ENCODE measurements around the gene CDC42BPB. TPM values are rescaled to one million over a fixed set of nuclear protein-coding genes. Genes with fewer than 3 reads are reported as not detected.

CDC42BPB gene
- total and polyA plus RNA-seq, 2 of the 13 experiments (the other 11 are each of a cell fraction or from before 2014, with no cell fraction given) = 19.7 to 32.3 TPM

DNA sequence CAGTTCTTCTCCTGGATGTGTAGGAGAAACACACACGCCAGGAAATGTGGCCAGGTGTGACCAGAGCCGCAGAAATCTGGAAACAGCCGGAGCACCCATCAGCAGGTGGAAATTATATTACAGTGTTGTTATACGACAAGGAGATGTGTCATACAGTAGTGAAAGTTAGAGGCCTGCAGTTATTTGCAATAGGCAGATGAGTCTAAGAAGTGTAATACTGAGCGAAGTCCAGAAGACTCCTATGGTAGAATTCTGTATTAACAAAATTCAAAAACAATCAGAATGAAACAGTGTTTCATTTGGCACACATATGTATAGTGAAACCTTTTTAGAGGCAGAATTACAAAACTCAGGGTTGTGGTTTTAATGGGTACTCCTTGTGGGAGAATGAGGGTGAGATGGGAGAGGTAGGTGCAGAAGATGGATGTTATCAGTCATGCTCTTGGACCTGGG, 174.2 kb downstream of the CDC42BPB start:
- CTCF ChIA-PET (ENCODE audit: low intra/inter-chr PET ratio, low total read pairs) = no interaction called here
- in situ Hi-C loops (cut with HindIII; ENCODE audit: extremely low pct_ligation_motif_present, low pct_unique_long_range_greater_than_20kb) (no loop called here), intact Hi-C loops (cut with micrococcal nuclease; ENCODE audit: unreplicated experiment) (no loop called here)
- BruUV-seq (replicated peaks) = no TSS peak
- Histone ChIP-seq H3K9me3 (ENCODE audit: low read length) (no peaks in the 10 kb centered on the region), H3K36me3 (replicated peaks in 1 of 2; ENCODE audit: control insufficient read depth in 1 of 2, insufficient read depth in 2 of 2, low read length in 2 of 2) (0 out of 5 replicates have a peak, but pooled peaks cover under 1 to 7% of the 10 kb centered on the region in 2 experiments), H3K9ac (ENCODE audit: insufficient read depth, low read depth, low read length) (no peak overlapping the region), H3K4me2 (ENCODE audit: low read depth, low read length) (no peak overlapping the region), H3K79me2 (ENCODE audit: insufficient read depth, low read length) (no peaks in the 10 kb centered on the region), H4K20me1 (ENCODE audit: insufficient read depth, low read length) (no peaks in the 10 kb centered on the region), H3K4me1 (ENCODE audit: insufficient read depth, low read length) (peaks cover 14% of the 10 kb centered on the region), H3K4me3 (replicated peaks in 1 of 3; ENCODE audit: insufficient read depth in 1 of 3, low read depth in 2 of 3, low read length in 3 of 3) (no peak overlapping the region), H3K27ac (ENCODE audit: extremely low read length, insufficient read depth, low read length) (no peak overlapping the region), H2AFZ (ENCODE audit: low read length) (no peak overlapping the region), H3K27me3 (ENCODE audit: control insufficient read depth in 1 of 2, insufficient read depth in 2 of 2, low read length in 2 of 2) (no peaks in the 10 kb centered on the region)
- ATAC-seq (no peak), DNase-seq (ENCODE audit: low spot score) (no peak), FAIRE-seq (no peak)
- WGBS (ENCODE audit: low lambda C conversion rate) = 98% methylated on average over 5 of the region's 5 CpGs
- TF ChIP-seq, protein P1, sequence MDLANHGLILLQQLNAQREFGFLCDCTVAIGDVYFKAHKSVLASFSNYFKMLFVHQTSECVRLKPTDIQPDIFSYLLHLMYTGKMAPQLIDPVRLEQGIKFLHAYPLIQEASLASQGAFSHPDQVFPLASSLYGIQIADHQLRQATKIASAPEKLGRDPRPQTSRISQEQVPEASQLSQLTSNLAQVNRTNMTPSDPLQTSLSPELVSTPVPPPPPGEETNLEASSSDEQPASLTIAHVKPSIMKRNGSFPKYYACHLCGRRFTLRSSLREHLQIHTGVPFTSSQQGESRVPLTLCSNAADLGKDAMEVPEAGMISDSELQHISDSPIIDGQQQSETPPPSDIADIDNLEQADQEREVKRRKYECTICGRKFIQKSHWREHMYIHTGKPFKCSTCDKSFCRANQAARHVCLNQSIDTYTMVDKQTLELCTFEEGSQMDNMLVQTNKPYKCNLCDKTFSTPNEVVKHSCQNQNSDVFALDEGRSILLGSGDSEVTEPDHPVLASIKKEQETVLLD (CRISPR knock-in tag; IDR thresholded peaks at IDR 0.05; ENCODE audit: low read depth) = no peak
- TF ChIP-seq HNF4G (IDR thresholded peaks at IDR 0.05; ENCODE audit: borderline replicate concordance, low read depth, low read length) (no peak), HNF4G (CRISPR knock-in tag; IDR thresholded peaks at IDR 0.05; ENCODE audit: borderline replicate concordance, low read depth) (no peak), BRD4 (CRISPR knock-in tag; IDR thresholded peaks at IDR 0.05) (no peak)
- POLR2A ChIA-PET = no interaction called here

Other genes starting within 250 kb of the CDC42BPB start
- gene AMN, start 134.9 kb downstream of the CDC42BPB start, total RNA-seq (2016; rRNA removed; fragmentation: Illumina TruSeq; extraction: Trizol) = 8.2 and 33.1 TPM in 2 replicates
- 9.8 and 18.9 TPM in 2 replicates for gene AMN, start 134.9 kb downstream of the CDC42BPB start, polyA plus RNA-seq (2011; rRNA removed)
- gene LBHD2, start 26.7 kb upstream of the CDC42BPB start, total RNA-seq (2016; rRNA removed; fragmentation: Illumina TruSeq; extraction: Trizol) = 0.72 and 1.00 TPM in 2 replicates
- gene LBHD2, start 26.7 kb upstream of the CDC42BPB start, polyA plus RNA-seq (2011; rRNA removed) = 0.67 and 0.95 TPM in 2 replicates
- 11.3 and 27.0 TPM in 2 replicates for gene EXOC3L4, start 37.2 kb upstream of the CDC42BPB start, total RNA-seq (2016; rRNA removed; fragmentation: Illumina TruSeq; extraction: Trizol)
- 11.8 and 21.2 TPM in 2 replicates for gene EXOC3L4, start 37.2 kb upstream of the CDC42BPB start, polyA plus RNA-seq (2011; rRNA removed)
- 0.45 and 0.46 TPM in 2 replicates for gene TNFAIP2, start 65.9 kb upstream of the CDC42BPB start, total RNA-seq (2016; rRNA removed; fragmentation: Illumina TruSeq; extraction: Trizol)
- 0.91 and 1.5 TPM in 2 replicates for gene TNFAIP2, start 65.9 kb upstream of the CDC42BPB start, polyA plus RNA-seq (2011; rRNA removed)